SU-DHL-6 (cell line): ENCODE measurements around the gene MPZL1.

Experiments used
- H2AFZ ChIP-seq: fragments of 200-600 bp; sonication (generic); 2 replicates; pipeline ENCODE4 v1.6.1; 2014; ENCODE audit warnings: low read depth, mild to moderate bottlenecking, moderate library complexity, mixed read lengths, antibody characterized with exemption, low read length; ENCODE audit not compliant: severe bottlenecking
- H3F3A ChIP-seq: fragments of 200-600 bp; shearing (Covaris generic); 2 replicates; pipeline ENCODE4 v1.6.0; 2016; ENCODE audit warnings: antibody characterized with exemption, mild to moderate bottlenecking; ENCODE audit not compliant: insufficient read depth
- H3K27ac ChIP-seq: fragments of 200-600 bp; sonication (generic); 2 replicates; pipeline ENCODE4 v1.5.1; 2016; ENCODE audit warnings: low read depth, mild to moderate bottlenecking, low read length, moderate library complexity, mixed read lengths
- H3K27me3 ChIP-seq: fragments of 200-600 bp; sonication (generic), shearing (Covaris generic); 2 replicates; pipeline ENCODE4 v1.6.0; 2014; ENCODE audit warnings: mild to moderate bottlenecking, low read length
- H3K36me3 ChIP-seq: fragments of 200-600 bp; sonication (generic); 2 replicates; pipeline ENCODE4 v1.6.1; 2014; ENCODE audit warnings: mild to moderate bottlenecking, low read length, mixed read lengths
- H3K4me2 ChIP-seq: fragments of 300-600, 200-600 bp; shearing (Covaris generic), sonication (generic); 2 replicates; pipeline ENCODE4 v1.6.0; 2014; ENCODE audit warnings: low read length, low read depth, mild to moderate bottlenecking; ENCODE audit not compliant: poor library complexity, severe bottlenecking
- H3K4me3 ChIP-seq: fragments of 200-600 bp; sonication (generic); 2 replicates; pipeline ENCODE4 v1.5.1; 2014; ENCODE audit warnings: antibody characterized with exemption, low read length, mild to moderate bottlenecking, mixed read lengths; ENCODE audit not compliant: insufficient read depth, poor library complexity, severe bottlenecking
- H3K79me2 ChIP-seq: fragments of 200-600 bp; sonication (generic); 2 replicates; pipeline ENCODE4 v1.6.1; 2014; ENCODE audit warnings: mild to moderate bottlenecking, low read length, moderate library complexity; ENCODE audit not compliant: insufficient read depth
- H3K9ac ChIP-seq: fragments of 200-600 bp; sonication (generic); 2 replicates; pipeline ENCODE4 v1.7.0; 2014; ENCODE audit warnings: mild to moderate bottlenecking, low read length
- H3K9me2 ChIP-seq: fragments of 200-600 bp; sonication (generic); replicated peaks from 2 replicates; pipeline ENCODE4 v1.6.1; 2014; ENCODE audit warnings: low read length; ENCODE audit not compliant: insufficient read depth
- H3K9me3 ChIP-seq: fragments of 200-600 bp; sonication (generic); 2 replicates; pipeline ENCODE4 v1.6.1; 2014; ENCODE audit warnings: low read length, mixed read lengths; ENCODE audit not compliant: insufficient read depth
- H4K20me1 ChIP-seq: fragments of 200-600 bp; sonication (generic); 2 replicates; pipeline ENCODE4 v1.6.1; 2014; ENCODE audit warnings: low read depth, mild to moderate bottlenecking, antibody characterized with exemption, low read length, moderate library complexity, mixed read lengths
- CTCF ChIP-seq: fragments of 200-600 bp; sonication (generic); IDR thresholded peaks from one replicate; pipeline ENCODE4 v1.5.1; 2017; ENCODE audit warnings: antibody characterized with exemption, mild to moderate bottlenecking, low read length, moderate library complexity; ENCODE audit not compliant: insufficient read depth, poor library complexity, severe bottlenecking
- EZH2phosphoT487 ChIP-seq: fragments of 200-600 bp; sonication (generic), shearing (Covaris generic); conservative IDR thresholded peaks from 2 replicates; pipeline ENCODE4 v1.6.1; 2018; ENCODE audit warnings: mild to moderate bottlenecking, antibody characterized with exemption, low read length, moderate library complexity, mixed read lengths

Gene MPZL1

GRCh38 chr1:167706363-167706762 lies 15.4 kb upstream of the MPZL1 start:
- no peaks in the 10 kb centered on the region for H3K9me2 ChIP-seq
- H3K36me3 ChIP-seq, result no peaks in the 10 kb centered on the region
- H4K20me1 ChIP-seq, result no peaks in the 10 kb centered on the region
- H3K27me3 ChIP-seq, result no peaks in the 10 kb centered on the region
- no peak overlapping the region for H3K4me3 ChIP-seq
- H3K4me2 ChIP-seq, result no peak overlapping the region
- H3K79me2 ChIP-seq, result no peaks in the 10 kb centered on the region
- no peaks in the 10 kb centered on the region for H3F3A ChIP-seq
- no peaks in the 10 kb centered on the region for H3K9me3 ChIP-seq
- no peak overlapping the region for H2AFZ ChIP-seq
- TF ChIP-seq CTCF (no peak), EZH2phosphoT487 (no peak)
- no peak overlapping the region for H3K27ac ChIP-seq
- no peak overlapping the region for H3K9ac ChIP-seq

GRCh38 chr1:167706931-167707877 lies 14.6 kb upstream of the MPZL1 start:
- H3K79me2 ChIP-seq, result no peaks in the 10 kb centered on the region
- H3K27me3 ChIP-seq, result no peaks in the 10 kb centered on the region
- H3K9me3 ChIP-seq, result no peaks in the 10 kb centered on the region
- H3K9ac ChIP-seq, result no peak overlapping the region
- no peaks in the 10 kb centered on the region for H4K20me1 ChIP-seq
- no peaks in the 10 kb centered on the region for H3K9me2 ChIP-seq
- no peak overlapping the region for H3K4me3 ChIP-seq
- no peak overlapping the region for H3K27ac ChIP-seq
- H3F3A ChIP-seq, result 0 out of 2 replicates have a peak, but pooled peaks cover 3% of the 10 kb centered on the region
- TF ChIP-seq EZH2phosphoT487, result no peak
- no peaks in the 10 kb centered on the region for H3K36me3 ChIP-seq
- H3K4me2 ChIP-seq, result no peak overlapping the region
- no peak overlapping the region for H2AFZ ChIP-seq

GRCh38 chr1:167707942-167708341 lies 13.8 kb upstream of the MPZL1 start:
- H3K79me2 ChIP-seq, result no peaks in the 10 kb centered on the region
- 0 out of 2 replicates have a peak, but pooled peaks cover 3% of the 10 kb centered on the region for H3F3A ChIP-seq
- H3K27me3 ChIP-seq, result no peaks in the 10 kb centered on the region
- H3K27ac ChIP-seq, result no peak overlapping the region
- no peak overlapping the region for H3K4me3 ChIP-seq
- H4K20me1 ChIP-seq, result no peaks in the 10 kb centered on the region
- no peaks in the 10 kb centered on the region for H3K9me3 ChIP-seq
- TF ChIP-seq EZH2phosphoT487 (no peak), CTCF (no peak)
- H3K36me3 ChIP-seq, result no peaks in the 10 kb centered on the region
- no peaks in the 10 kb centered on the region for H3K9me2 ChIP-seq
- no peak overlapping the region for H3K9ac ChIP-seq
- H2AFZ ChIP-seq, result no peak overlapping the region
- H3K4me2 ChIP-seq, result no peak overlapping the region

- no peaks in the 10 kb centered on the region for H3K27me3 ChIP-seq
- H2AFZ ChIP-seq, result no peak overlapping the region
- H3K4me3 ChIP-seq, result no peak overlapping the region
- H3K36me3 ChIP-seq, result no peaks in the 10 kb centered on the region
- no peaks in the 10 kb centered on the region for H3K79me2 ChIP-seq
- no peak overlapping the region for H3K4me2 ChIP-seq
- H3K9me3 ChIP-seq, result no peaks in the 10 kb centered on the region
- 0 out of 2 replicates have a peak, but pooled peaks cover 3% of the 10 kb centered on the region for H3F3A ChIP-seq
- H3K9ac ChIP-seq, result no peak overlapping the region
- TF ChIP-seq EZH2phosphoT487 (no peak), CTCF (no peak)
- no peaks in the 10 kb centered on the region for H4K20me1 ChIP-seq
- no peaks in the 10 kb centered on the region for H3K9me2 ChIP-seq
- H3K27ac ChIP-seq, result no peak overlapping the region
These were observed 12.8 kb upstream of the MPZL1 start for GRCh38 chr1:167708940-167709389.
